Naive thymus-derived CD4-positive, alpha-beta T cell (primary cell): ENCODE results near the gene DUSP11. TPM values are rescaled to one million over a fixed set of nuclear protein-coding genes. Genes with fewer than 3 reads are reported as not detected.
"Not testable (repeated sequence)": the region's sequence is repeated elsewhere in the genome, so short reads cannot be mapped to it uniquely, and the experiment has no call there.

Experiments
- ATAC-seq: fragments of 150-1000 bp; cut with Tn5 transposase; 2 replicates; pipeline ENCODE4 v1.10.0; 2021; ENCODE audit warnings: mild to moderate bottlenecking, moderate library complexity
- CTCF ChIA-PET: fragments of 350-600 bp; sonication (Branson Sonifier 250); formaldehyde crosslinking; loops from one replicate; lab custom pipeline; 2021; ENCODE audit warnings: antibody characterized with exemption; lab: Charles Lee
- POLR2A ChIA-PET: fragments of 350-600 bp; sonication (Branson Sonifier 250); formaldehyde crosslinking; loops from one replicate; lab custom pipeline; 2021; ENCODE audit warnings: antibody characterized with exemption, inconsistent platforms; lab: Charles Lee
- DNase-seq, 9 donors: peaks; one replicate each; pipeline versions ENCODE4 v3.0.0 to v3.0.0-alpha.2; 2020 to 2022; ENCODE audit warnings: mixed read lengths in 1 of 9
- H3K27ac ChIP-seq: one replicate; pipeline ENCODE4 v1.7.0; 2013; ENCODE audit warnings: mild to moderate bottlenecking, low read depth, low read length, moderate library complexity
- H3K27me3 ChIP-seq, 2 donors: one replicate each; pipeline ENCODE4 v1.7.0; 2013; ENCODE audit warnings: low read length in 2 of 2, mild to moderate bottlenecking in 2 of 2, moderate library complexity in 2 of 2; ENCODE audit not compliant: control insufficient read depth in 2 of 2, insufficient read depth in 2 of 2
- H3K36me3 ChIP-seq, 3 experiments: 1 replicate in 2 of 3; 2 replicates in 1 of 3; pipeline ENCODE4 v1.7.0; 2013; ENCODE audit warnings: low read length in 3 of 3, mild to moderate bottlenecking in 3 of 3, moderate library complexity in 1 of 3; ENCODE audit not compliant: insufficient read depth in 3 of 3, control insufficient read depth in 2 of 3
- H3K4me1 ChIP-seq, 2 donors: one replicate each; pipeline ENCODE4 v1.7.0; 2013; ENCODE audit warnings: low read length in 2 of 2, mild to moderate bottlenecking in 2 of 2, moderate library complexity in 1 of 2; ENCODE audit not compliant: control insufficient read depth in 2 of 2, insufficient read depth in 2 of 2
- H3K4me3 ChIP-seq: 2 replicates; pipeline ENCODE4 v1.7.0; 2013; ENCODE audit warnings: mild to moderate bottlenecking, low read length
- H3K9me3 ChIP-seq, 3 experiments: 1 replicate in 2 of 3; 2 replicates in 1 of 3; pipeline ENCODE4 v1.7.0; 2013; ENCODE audit warnings: low read length in 3 of 3; ENCODE audit not compliant: control insufficient read depth in 2 of 3
- H3K27ac Mint-ChIP-seq, 9 donors: one replicate each; pipeline ENCODE4 v1.8.0; 2020 to 2022; ENCODE audit warnings: mixed read lengths in 9 of 9, mild to moderate bottlenecking in 8 of 9, moderate library complexity in 5 of 9, inconsistent platforms in 2 of 9
- H3K27me3 Mint-ChIP-seq, 5 donors: one replicate each; pipeline ENCODE4 v1.8.0; 2021 to 2022; ENCODE audit warnings: mixed read lengths in 5 of 5, mild to moderate bottlenecking in 1 of 5
- H3K36me3 Mint-ChIP-seq, 5 donors: one replicate each; pipeline ENCODE4 v1.8.0; 2020 to 2022; ENCODE audit warnings: mixed read lengths in 5 of 5, mild to moderate bottlenecking in 3 of 5, inconsistent platforms in 1 of 5
- H3K4me1 Mint-ChIP-seq, 7 donors: one replicate each; pipeline ENCODE4 v1.8.0; 2020 to 2022; ENCODE audit warnings: mixed read lengths in 7 of 7, mild to moderate bottlenecking in 3 of 7, inconsistent platforms in 1 of 7
- H3K4me3 Mint-ChIP-seq, 10 donors: one replicate each; pipeline ENCODE4 v1.8.0; 2020 to 2022; ENCODE audit warnings: mild to moderate bottlenecking in 10 of 10, mixed read lengths in 10 of 10, moderate library complexity in 6 of 10, inconsistent platforms in 2 of 10
- H3K9me3 Mint-ChIP-seq, 11 donors: one replicate each; pipeline ENCODE4 v1.8.0; 2020 to 2022; ENCODE audit warnings: mixed read lengths in 11 of 11, mild to moderate bottlenecking in 4 of 11, inconsistent platforms in 1 of 11, moderate library complexity in 1 of 11
- intact Hi-C, 2 donors: fragments of 100-400 bp; cut with micrococcal nuclease; formaldehyde crosslinking; loops; one replicate each; pipeline ENCODE4 v1.15.1; 2023
- polyA plus RNA-seq, 2 donors: library from polyadenylated mRNA; unstranded; fragments of 300-500 nt; fragmentation: Illumina TruSeq; gene quantifications; one replicate each; pipeline ENCODE4 v1.2.3, GENCODE V29; 2021
- total RNA-seq, 6 experiments: library from RNA in 5 of 6; stranded (reverse) in 5 of 6; gene quantifications; 1 replicate in 5 of 6; 2 replicates in 1 of 6; pipeline ENCODE4 v1.2.3 and lab custom pipeline; 2021 to 2026

DUSP11 gene
- total and polyA plus RNA-seq, 7 experiments from 2014 or later, result 32.0 to 70.9 (median 44.5) TPM

- Mint-ChIP-seq H3K27ac (no peak overlapping the region), H3K9me3 (peaks cover 0 to 2% (median 0%) of the 10 kb centered on the region in 11 donors), H3K4me3 (no peak overlapping the region), H3K27me3 (no peaks in the 10 kb centered on the region), H3K4me1 (peaks cover 7 to 36% (median 30%) of the 10 kb centered on the region in 7 donors), H3K36me3 (peaks cover 17 to 60% (median 37%) of the 10 kb centered on the region in 5 donors)
- ChIA-PET POLR2A (no interaction called here), CTCF (no interaction called here)
- Histone ChIP-seq H3K36me3 (peaks cover 19 to 73% (median 29%) of the 10 kb centered on the region in 3 experiments), H3K9me3 (no peaks in the 10 kb centered on the region), H3K4me1 (no peaks in the 10 kb centered on the region), H3K27ac (no peak overlapping the region), H3K27me3 (no peaks in the 10 kb centered on the region), H3K4me3 (no peak overlapping the region)
- ATAC-seq (no peak), DNase-seq (no peak)
- intact Hi-C loops, result no loop called here
These were observed 12.9 kb downstream of the DUSP11 start for GRCh38 chr2:73766994-73767393.

GRCh38 chr2:73766349-73766748 is 13.6 kb downstream of the DUSP11 start:
- Mint-ChIP-seq H3K27me3 (no peaks in the 10 kb centered on the region), H3K9me3 (peaks cover 0 to 2% (median 0%) of the 10 kb centered on the region in 11 donors), H3K4me1 (peaks cover 6 to 34% (median 29%) of the 10 kb centered on the region in 7 donors), H3K27ac (no peak overlapping the region), H3K36me3 (peaks cover 17 to 57% (median 37%) of the 10 kb centered on the region in 5 donors), H3K4me3 (no peak overlapping the region)
- ChIA-PET CTCF (no interaction called here), POLR2A (no interaction called here)
- Histone ChIP-seq H3K9me3 (no peaks in the 10 kb centered on the region), H3K4me1 (no peaks in the 10 kb centered on the region), H3K36me3 (peaks cover 19 to 76% (median 31%) of the 10 kb centered on the region in 3 experiments), H3K4me3 (no peak overlapping the region), H3K27me3 (no peaks in the 10 kb centered on the region), H3K27ac (no peak overlapping the region)
- no peak for DNase-seq
- intact Hi-C loops, result no loop called here
- no peak for ATAC-seq

DNA sequence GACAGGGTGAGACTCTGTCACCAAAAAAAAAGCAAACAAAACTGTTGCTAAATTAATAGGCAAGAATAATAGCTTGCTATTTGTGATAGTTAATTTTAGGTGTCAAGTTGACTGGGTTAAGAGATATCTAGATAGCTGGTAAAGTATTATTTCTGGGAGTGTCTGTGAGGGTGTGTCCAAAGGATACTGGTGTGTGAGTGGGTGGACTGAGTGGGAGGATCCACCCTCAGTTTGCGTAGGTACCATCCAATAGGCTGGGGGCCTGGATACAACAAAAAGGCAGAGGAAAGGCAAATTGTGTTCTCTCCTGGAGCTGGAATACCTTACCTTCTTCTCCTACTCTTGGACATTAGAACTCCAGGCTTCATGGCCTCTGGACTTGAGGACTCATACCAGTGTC is 15.0 kb downstream of the DUSP11 start:
- Mint-ChIP-seq H3K27me3 (no peaks in the 10 kb centered on the region), H3K36me3 (peaks cover 12 to 56% (median 32%) of the 10 kb centered on the region in 5 donors), H3K4me3 (no peak overlapping the region), H3K9me3 (no peaks in the 10 kb centered on the region), H3K27ac (no peak overlapping the region), H3K4me1 (peaks cover 0 to 23% (median 19%) of the 10 kb centered on the region in 7 donors)
- ChIA-PET CTCF (no interaction called here), POLR2A (no interaction called here)
- Histone ChIP-seq H3K27me3 (no peaks in the 10 kb centered on the region), H3K4me1 (no peaks in the 10 kb centered on the region), H3K4me3 (no peak overlapping the region), H3K27ac (no peak overlapping the region), H3K36me3 (peaks cover 19 to 75% (median 35%) of the 10 kb centered on the region in 3 experiments), H3K9me3 (no peaks in the 10 kb centered on the region)
- ATAC-seq, result no peak
- no peak for DNase-seq
- intact Hi-C loops, result no loop called here

GRCh38 chr2:73762571-73762970 is 17.3 kb downstream of the DUSP11 start:
- no peaks in the 10 kb centered on the region for H3K9me3 ChIP-seq
- DNase-seq (no peak), ATAC-seq (no peak)
- POLR2A ChIA-PET, result no interaction called here
- H3K4me3 ChIP-seq, result no peak overlapping the region
- Mint-ChIP-seq H3K9me3 (no peaks in the 10 kb centered on the region), H3K36me3 (peaks cover 5 to 52% (median 37%) of the 10 kb centered on the region in 5 donors), H3K27me3 (no peaks in the 10 kb centered on the region), H3K27ac (no peak overlapping the region), H3K4me1 (peaks cover 0 to 6% (median 2%) of the 10 kb centered on the region in 7 donors), H3K4me3 (no peak overlapping the region)
- peaks cover 3 to 76% (median 21%) of the 10 kb centered on the region in 3 experiments for H3K36me3 ChIP-seq
- CTCF ChIA-PET, result no interaction called here
- intact Hi-C loops, result no loop called here
- no peaks in the 10 kb centered on the region for H3K27me3 ChIP-seq
- no peaks in the 10 kb centered on the region for H3K4me1 ChIP-seq
- H3K27ac ChIP-seq, result no peak overlapping the region

GRCh38 chr2:73759904-73760303 is 20.0 kb downstream of the DUSP11 start:
- H3K27ac Mint-ChIP-seq, result no peak overlapping the region
- no peaks in the 10 kb centered on the region for H3K9me3 ChIP-seq
- ChIA-PET POLR2A (no interaction called here), CTCF (no interaction called here)
- intact Hi-C loops, result no loop called here
- no peaks in the 10 kb centered on the region for H3K4me1 ChIP-seq
- H3K27ac ChIP-seq, result no peak overlapping the region
- H3K9me3 Mint-ChIP-seq, result no peaks in the 10 kb centered on the region
- peaks cover 0 to 42% (median 25%) of the 10 kb centered on the region in 5 donors for H3K36me3 Mint-ChIP-seq
- H3K27me3 ChIP-seq, result no peaks in the 10 kb centered on the region
- peaks cover 3 to 65% (median 14%) of the 10 kb centered on the region in 3 experiments for H3K36me3 ChIP-seq
- DNase-seq (no peak), ATAC-seq (no peak)
- peaks cover 0 to 4% (median 0%) of the 10 kb centered on the region in 7 donors for H3K4me1 Mint-ChIP-seq
- H3K27me3 Mint-ChIP-seq, result no peaks in the 10 kb centered on the region
- H3K4me3 ChIP-seq, result no peak overlapping the region
- no peak overlapping the region for H3K4me3 Mint-ChIP-seq

DNA sequence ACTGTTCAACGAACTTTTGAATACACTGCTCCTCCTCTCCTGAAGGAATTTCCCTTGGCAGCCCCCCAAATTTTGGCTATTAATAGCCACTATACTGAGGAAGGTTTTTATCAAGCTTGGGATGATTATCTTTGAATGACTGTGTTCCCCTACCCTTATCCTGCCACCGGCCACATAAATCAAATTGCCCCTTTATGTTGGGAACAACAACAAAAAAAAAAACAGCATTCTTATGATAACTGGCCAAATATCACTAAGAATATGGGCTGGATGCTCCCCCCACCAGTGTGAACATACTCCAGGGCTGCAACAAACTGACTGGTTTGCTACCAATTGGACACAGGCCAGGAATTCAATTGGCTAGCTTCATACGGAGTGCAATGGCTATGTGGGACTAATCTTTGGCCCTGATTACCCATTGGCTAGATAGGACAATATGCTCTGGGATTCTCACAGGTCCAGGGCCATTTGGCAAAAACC is 20.6 kb downstream of the DUSP11 start:
- no peak for DNase-seq
- H3K36me3 Mint-ChIP-seq, result peaks cover 3 to 45% (median 31%) of the 10 kb centered on the region in 5 donors
- CTCF ChIA-PET, result no interaction called here
- H3K4me1 Mint-ChIP-seq, result peaks cover 0 to 4% (median 0%) of the 10 kb centered on the region in 7 donors
- H3K27me3 ChIP-seq, result no peaks in the 10 kb centered on the region
- no peak overlapping the region for H3K4me3 ChIP-seq
- H3K9me3 ChIP-seq, result no peaks in the 10 kb centered on the region
- POLR2A ChIA-PET, result no interaction called here
- no peak overlapping the region for H3K27ac ChIP-seq
- no peak overlapping the region for H3K4me3 Mint-ChIP-seq
- ATAC-seq, result no peak
- intact Hi-C loops, result no loop called here
- H3K27ac Mint-ChIP-seq, result peak overlapping the region in 1 of 9 donors; percentile 41
- peaks cover 0 to 3% (median 0%) of the 10 kb centered on the region in 11 donors for H3K9me3 Mint-ChIP-seq
- H3K4me1 ChIP-seq, result no peaks in the 10 kb centered on the region
- peaks cover 3 to 60% (median 14%) of the 10 kb centered on the region in 3 experiments for H3K36me3 ChIP-seq
- H3K27me3 Mint-ChIP-seq, result no peaks in the 10 kb centered on the region

- H3K9me3 Mint-ChIP-seq, H3K27ac ChIP-seq, CTCF ChIA-PET, intact Hi-C loops, DNase-seq, H3K27me3 Mint-ChIP-seq, H3K4me1 ChIP-seq, ATAC-seq, H3K4me3 ChIP-seq, H3K9me3 ChIP-seq, H3K27me3 ChIP-seq, H3K4me1 Mint-ChIP-seq: not testable (repeated sequence)
- Mint-ChIP-seq H3K27ac (peak overlapping the region in 1 of 9 donors; percentile 49), H3K36me3 (peaks cover 13 to 57% (median 30%) of the 10 kb centered on the region in 5 donors), H3K4me3 (peak overlapping the region in 1 of 10 donors; percentile 44)
- POLR2A ChIA-PET, result interaction anchor here (1.0 kb wide), 1 partner anchor 10 kb away, joined by 3 read pairs; no protein-coding TSS in a partner anchor
- H3K36me3 ChIP-seq, result peaks cover 0 to 53% (median 0%) of the 10 kb centered on the region in 3 experiments
These were observed 25.6 kb downstream of the DUSP11 start for GRCh38 chr2:73754332-73754731.
